ELR (cell line): ENCODE results near the gene WBP2NL.
A peak's percentile ranks its signal among the peaks of the same experiment; 100 is the strongest.

ENCODE experiments used
- DNase-seq: peaks from one replicate; pipeline ENCODE4 v3.0.0-alpha.2; 2015; ENCODE audit warnings: low read depth

WBP2NL gene

DNA sequence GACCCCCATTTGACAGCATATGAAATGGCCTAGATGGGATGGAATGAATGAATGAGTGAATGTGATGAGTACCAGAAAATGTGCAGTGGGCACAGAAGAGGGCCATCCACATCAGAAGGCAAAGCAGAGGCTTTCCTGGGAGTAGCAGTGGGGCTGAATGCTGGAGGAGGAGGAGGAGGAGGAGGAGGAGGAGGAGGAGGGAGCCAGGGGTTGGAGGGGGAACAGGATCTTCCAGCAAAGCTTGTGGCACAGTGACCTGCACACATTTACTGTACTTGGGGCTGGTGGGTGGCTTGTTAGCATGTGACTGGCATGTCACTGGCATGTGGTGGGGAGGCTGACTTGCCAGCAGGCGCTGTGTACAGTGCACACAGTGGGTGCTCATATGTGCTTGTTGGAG lies 19.9 kb upstream of the WBP2NL start:
- DNase-seq = no peak

DNA sequence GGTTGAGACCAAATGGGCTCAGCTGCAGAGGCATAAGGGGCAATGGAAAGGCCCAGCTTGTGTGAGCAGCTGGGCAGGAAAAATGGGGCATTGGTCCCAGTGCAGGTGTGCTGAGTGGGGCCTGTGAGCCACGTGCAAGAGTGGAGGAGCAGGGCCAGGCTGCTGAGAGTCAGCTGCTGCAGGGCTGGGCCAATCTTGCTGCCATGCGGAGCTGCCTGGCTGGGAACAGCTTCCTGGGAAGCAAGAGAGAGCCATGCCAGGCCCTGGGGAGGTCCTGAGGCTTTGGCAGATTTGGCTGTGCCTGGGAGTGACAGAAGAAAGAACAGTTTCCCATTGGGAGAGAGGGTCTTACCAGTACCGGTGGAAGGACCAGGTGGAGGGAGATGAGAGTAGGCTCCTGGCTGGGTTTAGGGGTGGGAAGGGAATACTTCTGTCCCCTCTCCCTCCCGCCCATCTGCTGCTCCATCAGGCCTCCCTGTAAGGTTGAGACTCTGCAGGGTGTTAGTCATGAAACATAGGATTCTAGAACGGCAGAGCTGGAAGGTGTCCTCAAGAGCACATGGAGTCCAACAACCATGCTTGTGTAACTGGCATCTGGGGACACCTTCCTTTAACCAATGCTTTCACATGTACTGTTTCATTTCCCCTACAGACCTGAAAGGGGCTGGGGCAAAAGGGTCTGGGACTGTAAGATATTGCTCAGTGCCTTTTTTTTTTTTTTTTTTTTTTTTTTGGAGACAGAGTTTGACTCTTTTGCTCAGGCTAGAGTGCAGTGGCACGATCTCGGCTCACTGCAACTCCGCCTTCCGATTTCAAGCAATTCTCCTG lies 19.0 kb upstream of the WBP2NL start:
- DNase-seq = no peak

DNA sequence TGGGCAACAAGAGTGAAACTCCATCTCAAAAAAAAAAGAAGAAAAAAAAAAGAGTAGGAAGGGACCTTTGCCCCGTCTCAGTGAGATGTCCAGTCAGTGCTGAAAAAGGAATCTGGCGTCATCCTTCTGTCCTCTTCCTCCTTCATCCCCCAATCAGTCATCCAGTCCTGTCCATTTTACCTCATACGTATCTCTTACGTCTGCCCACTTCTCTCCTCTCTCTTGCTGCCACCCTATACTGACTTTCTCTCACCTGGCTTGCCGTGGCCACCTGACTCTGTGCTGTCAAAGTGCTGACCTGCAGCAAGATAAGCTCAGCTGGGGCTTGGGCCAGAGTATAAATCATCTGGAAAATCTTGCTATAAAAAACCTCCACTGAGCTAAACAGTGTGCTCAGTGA lies 15.7 kb upstream of the WBP2NL start:
- DNase-seq = no peak

DNA sequence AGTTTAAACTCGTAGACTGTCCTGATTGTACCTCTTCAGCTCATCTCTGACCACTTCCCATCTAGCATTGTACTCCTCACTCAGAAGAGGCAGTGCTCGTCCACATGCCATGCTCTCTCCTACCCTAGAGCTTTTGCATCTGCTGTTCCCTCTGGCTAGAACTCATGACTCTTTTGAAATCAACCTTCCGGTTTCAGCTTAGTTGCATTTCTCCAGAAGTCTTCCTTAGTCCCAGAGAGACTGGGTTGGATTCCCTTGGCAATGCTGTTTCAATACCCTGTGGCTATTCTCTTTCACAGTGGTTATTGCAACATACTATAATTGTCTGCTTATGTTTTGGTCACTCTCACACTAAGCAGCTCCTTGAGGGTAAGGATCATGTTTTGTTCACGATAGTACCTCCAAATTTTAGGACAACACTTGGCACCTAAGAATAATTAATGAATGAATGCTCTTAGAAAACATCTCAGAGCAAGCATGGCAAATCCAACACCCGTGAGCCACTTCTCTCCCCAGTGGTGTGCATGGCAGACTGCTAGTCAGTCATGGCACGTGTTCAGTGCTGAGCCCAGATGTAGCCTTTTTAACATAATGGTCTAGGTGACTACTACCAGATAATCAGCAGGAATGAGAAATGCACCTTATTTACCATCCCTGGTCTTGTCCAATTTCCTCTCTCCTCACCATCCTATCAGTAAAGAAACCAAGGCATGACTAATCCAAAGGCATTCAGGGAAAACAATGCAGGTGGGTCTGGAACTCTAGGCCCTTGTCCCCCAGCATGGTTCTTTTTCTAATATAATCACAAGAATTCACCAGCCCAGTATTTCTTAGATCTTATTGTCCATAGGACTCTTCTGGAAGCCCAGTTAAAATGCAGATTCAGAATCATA lies 14.8 kb upstream of the WBP2NL start:
- DNase-seq = peak; percentile 37

DNA sequence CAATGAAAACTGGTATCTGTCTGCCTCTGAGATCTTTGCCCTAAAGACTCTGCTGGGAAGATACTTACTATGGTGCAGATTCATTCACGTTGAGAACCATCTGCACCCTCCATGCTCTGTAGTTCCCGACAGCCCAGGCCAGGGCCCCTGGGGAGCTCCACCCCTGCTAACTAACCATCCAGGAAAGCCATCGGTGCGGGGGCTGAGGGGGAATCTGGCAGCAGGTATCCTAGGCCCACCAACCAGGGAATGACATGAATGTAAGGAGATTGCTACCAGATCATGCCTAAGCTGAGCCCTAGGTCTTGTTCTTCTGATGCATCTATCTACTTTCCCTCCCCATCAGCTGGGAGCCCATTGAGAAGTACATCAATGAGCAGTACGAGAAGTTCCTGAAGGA lies 11.3 kb upstream of the WBP2NL start:
- no peak for DNase-seq

DNA sequence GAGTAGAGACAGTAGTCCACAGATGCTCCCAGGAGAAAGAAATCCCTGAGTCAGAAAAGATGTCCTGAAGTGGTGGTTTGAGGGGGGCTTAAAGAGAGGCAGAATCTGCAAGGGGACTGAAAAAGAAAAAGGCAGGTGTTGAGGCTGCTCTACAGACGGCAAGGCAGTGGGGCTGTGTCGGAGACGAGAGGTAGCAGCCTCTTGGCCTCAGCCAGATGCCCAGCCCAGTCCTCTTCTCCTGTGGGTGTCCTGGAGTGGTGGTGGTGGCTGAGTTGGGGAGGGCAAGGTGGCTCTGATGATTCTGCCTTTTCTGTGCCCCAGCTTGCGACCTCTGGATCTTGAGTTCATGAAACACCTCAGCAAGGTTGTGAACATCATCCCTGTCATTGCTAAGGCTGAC lies 9.3 kb upstream of the WBP2NL start:
- DNase-seq = no peak

DNA sequence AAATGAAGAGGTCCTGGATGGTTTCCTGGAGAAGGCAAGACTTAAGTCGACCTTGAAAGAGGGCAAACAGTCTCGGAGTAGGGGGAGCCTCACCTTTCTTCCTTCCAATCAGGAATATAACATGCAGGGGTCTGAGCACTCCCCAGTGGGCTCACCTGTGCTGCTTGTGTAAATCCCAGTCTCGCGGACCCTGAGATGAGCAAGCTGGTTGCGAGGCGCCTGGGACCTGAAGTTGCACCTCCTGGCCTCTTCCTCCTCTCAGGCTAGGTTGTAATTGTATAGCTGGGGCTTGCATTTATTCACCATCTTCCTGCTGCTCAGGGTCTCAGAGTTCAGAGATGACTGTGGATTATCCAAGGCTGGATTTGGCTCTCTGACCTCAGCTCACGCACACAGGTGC lies 7.5 kb upstream of the WBP2NL start:
- DNase-seq = no peak

DNA sequence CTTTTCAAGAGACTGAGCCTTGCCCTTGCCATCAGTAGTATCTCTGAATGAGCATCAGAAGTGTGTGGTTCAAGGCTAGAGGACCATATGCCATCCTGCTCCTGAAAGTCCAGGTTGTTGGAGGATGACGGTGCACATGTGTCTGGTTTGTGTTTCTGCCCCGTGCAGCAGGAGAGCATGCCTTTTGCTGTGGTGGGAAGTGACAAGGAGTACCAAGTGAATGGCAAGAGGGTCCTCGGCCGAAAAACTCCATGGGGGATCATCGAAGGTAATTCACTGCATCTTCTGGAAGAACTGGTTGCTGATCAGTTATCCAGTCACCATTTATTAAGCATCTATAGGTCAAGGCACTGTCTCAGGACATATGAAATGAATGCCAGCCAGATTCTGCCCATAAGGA lies 6.1 kb upstream of the WBP2NL start:
- DNase-seq = no peak

DNA sequence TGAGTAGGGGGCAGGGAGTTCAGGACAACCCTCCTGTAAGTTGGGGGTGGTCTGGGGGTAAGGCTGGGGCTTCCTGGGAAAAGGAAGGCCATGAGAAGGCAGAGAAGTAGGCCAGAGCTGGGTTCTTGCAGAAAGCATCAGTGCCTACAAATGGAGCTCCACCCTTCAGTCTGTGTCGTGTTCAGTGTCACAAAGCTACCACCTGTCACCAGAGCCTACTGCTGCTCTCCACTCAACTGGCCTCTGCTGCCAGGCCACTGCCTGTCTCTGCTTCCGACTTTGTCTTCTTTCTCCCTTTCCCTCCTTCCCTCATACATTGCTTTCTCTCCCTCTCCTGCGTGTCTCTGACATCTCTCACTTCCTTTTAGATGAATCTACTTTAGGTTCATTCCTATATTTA lies 3.4 kb upstream of the WBP2NL start:
- DNase-seq = no peak

DNA sequence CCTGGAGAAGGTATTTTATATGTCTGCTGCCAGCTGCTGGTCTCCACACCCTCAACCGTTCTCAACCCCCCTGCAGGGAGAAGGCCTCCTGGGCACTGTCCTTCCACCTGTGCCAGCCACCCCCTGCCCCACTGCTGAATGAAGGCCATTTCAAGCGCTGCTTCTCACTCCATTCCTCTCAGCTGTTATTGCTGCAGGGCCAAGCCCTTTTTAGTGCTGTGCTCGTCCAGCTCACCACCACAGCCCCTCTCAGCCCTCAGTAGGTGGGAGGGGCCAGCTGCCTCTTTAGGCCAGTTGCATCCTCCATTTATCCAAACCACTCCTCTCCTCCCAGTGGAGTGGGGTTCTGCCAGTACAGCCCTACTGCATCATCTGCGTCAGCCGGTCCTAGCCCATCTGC lies 1.8 kb upstream of the WBP2NL start:
- DNase-seq = no peak

DNA sequence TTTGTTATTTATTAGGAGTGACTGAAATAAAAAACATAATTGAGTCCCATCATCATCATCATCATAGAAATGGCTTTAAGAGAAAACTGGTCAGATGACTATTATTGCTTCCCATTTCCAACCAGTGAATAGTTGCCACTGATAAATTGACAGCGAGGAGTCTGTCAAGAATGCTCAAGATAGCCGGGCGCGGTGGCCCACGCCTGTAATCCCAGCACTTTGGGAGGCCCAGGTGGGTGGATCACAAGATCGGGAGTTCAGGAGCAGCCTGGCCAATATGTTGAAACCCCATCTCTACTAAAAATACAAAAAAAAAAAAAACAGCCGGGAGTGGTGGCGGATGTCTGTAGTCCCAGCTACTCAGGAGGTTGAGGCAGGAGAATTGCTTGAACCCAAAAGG lies 1.9 kb downstream of the WBP2NL start:
- DNase-seq = no peak

DNA sequence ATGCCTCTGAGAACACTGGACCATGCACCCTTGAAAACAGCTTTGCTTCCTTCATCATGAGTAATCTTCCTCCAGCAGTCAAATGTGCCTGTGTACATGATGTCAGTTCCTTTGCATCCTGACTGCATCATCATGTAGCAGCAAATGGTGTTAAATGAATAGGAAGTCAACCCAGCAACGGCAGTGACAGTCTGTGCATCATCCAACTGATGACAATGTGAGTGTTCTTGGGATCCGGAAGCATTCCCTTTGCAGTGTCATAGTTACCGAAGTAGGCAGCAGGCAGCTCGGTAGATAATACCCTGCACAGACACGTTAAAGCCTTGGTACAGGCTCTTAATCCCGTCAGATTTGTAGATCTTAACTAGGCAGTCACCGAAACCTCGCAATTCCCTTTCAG lies 2.5 kb downstream of the WBP2NL start:
- DNase-seq = peak; percentile 70

DNA sequence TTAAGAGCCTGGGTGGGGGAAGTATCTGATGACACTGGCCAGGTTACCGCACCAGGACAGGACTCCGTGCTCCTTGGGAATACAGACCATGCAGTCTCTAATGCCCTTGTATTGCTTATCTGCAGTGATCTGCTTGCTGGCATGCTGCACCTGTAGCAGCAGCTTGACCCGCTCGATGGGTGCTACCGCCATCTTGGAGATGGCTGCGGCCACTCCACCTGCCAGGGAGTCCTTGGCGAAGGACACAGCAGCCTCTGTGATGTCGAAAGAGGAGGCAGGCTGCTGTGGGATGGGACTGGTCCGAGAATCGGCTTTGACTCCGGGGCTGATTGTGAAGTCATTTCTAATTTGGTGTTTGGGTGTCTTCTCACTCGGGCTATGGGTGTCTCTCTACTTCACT lies 3.1 kb downstream of the WBP2NL start:
- DNase-seq = no peak

DNA sequence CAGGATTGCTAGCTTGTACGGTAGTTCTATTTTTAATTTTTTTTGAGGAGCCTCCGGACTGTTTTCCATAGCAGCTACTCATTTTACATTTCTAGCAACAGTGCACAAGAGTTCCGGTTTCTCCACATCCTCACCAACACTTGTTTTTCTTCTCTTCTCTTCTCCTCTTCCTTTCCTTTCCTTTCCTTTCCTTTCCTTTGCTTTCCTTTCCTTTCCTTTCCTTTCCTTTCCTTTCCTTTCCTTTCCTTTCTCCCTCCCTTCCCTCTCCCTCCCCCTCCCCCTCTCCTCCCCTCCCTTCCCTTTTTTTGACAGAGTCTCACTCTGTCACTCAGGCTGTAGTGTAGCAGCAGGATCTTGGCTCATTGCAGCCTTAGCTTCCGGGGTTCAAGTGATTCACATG lies 9.3 kb downstream of the WBP2NL start:
- DNase-seq = no peak

DNA sequence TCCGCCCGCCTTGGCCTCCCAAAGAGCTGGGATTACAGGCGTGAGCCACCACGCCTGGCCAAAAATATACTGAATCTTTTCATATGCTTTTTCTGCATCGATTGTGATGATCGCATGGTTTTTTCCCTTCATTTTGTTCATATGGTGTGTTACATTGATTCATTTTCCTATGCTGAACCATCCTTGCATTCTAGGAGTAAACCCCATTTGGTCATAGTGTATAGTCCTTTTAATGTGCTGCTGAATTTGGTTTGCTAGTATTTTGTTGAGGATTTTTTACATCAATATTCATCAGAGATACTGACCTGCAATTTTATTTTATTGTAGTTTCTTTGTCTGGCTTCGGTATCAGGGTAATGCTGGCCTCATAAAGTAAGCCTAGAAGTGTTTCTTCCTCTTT lies 12.2 kb downstream of the WBP2NL start:
- no peak for DNase-seq

DNA sequence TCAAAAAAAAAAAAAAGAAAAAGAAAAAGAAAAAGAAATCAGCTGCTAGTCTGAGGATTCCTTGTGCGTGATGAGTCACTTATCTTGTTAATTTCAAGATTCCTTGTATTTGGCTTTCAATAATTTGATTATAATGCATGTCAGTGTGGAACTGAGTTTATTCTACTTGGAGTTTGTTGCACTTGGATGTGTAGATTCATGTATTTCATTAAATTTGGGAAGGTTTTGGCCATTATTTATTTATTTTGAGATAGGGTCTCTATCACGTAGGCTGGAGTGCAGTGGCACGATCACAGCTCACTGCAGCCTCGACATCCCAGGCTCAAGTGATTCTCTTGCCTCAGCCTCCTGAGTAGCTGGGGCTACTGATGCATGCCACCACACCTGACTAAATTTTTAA lies 14.8 kb downstream of the WBP2NL start:
- no peak for DNase-seq

DNA sequence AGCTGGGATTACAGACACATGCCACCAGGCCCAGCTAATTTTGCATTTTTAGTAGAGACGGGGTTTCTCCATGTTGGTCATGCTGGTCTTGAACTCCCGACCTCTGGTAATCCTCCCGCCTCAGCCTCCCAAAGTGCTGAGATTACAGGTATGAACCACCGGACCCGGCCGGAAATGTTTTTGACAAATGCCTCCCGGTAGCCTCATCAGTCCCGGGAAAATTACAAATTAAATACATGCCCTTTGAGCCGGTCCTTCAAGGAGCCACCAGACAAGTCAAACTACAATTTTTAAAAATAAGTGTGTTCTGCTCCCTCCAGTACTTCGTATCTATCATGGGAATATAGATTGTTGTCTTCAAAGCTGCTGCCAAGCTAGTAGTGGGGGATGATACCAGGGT lies 17.5 kb downstream of the WBP2NL start:
- DNase-seq = no peak

DNA sequence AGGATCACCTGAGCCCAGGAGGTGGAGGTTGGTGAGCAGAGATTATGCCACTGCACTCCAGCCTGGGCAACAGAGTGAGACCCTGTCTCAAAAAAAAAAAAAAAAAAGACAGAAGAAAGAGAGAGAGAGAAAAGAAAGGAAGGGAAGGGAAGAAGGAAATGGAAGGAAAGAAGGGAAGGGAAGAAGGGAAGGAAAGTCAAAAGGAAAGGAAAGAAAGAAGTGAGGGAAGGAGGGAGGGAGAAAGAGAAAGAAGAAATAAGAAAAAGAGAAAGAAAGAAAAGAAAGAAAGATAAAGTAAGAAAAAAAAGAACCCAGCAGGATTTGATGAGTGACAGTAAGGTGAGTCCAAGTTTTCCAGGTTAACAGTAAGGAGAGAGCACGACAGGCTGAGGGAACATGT lies 19.6 kb downstream of the WBP2NL start:
- DNase-seq = no peak

DNA sequence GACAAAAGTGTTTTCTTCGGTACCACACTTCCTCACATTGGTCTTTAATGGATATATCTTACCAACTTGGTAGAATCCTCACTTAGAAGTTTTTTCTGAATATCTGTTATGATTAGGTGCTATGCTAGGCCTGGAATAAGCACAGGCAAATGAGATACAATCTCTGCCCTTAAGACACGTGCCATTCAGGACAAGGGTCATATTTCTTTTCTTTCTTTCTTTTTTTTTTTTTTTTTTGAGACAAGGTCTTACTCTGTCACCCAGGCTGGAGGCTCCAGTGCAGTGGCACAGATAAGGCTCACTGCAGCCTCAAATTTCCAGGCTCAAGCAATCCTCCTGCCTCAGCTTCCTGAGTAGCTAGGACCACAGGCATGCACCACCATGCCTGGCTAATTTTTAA lies 23.0 kb downstream of the WBP2NL start:
- DNase-seq = no peak

DNA sequence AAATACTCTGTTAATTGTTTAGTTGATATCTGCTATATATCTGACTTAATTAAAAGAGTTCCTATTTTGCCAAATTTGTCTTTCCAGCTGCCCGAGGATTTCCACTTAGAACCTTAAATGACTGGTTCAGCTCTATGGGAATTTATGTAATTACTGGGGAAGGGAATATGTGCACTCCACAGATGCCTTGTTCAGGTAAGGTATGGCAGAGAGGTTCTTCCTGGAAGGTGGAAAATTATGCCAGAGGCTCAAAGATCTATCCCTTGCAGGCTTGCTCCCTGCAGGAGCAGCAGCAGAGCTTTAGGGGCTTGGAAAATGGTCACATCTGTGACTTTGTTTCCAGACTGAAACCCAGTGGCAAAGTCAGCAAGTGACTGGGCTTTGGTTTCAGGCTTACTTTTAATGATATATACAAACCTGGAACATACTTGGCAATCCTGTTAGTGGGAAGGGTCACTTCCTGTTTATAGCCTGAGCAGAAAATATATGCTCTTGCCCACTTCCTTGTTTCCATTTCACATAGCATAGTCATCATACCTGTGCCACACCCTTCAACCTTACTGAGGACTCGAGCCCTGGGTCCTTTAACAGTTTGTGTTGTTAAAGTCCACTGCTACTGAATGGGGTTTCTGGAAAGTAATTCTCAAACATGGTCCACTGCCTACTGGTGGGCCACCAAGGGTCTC lies 23.7 kb downstream of the WBP2NL start:
- DNase-seq = peak; percentile 33

DNA sequence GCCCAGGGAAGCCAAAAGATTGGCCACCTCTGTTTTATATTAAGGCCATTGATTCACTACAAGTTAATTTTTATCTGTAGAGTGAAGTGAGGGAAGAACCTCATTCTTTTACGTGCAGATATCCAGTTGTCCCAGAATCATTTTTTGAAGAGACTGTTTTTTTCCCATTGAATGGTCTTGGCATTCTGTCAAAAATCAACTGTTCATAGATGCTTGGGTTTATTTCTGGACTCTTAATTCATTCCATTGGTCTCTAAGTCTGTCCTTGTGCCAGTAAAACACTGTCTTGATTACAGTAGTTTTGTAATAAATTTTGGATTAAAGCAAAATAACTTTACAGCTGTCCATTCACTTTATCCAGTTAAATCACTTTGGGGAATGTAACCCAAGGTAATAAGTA lies 26.8 kb downstream of the WBP2NL start:
- no peak for DNase-seq

DNA sequence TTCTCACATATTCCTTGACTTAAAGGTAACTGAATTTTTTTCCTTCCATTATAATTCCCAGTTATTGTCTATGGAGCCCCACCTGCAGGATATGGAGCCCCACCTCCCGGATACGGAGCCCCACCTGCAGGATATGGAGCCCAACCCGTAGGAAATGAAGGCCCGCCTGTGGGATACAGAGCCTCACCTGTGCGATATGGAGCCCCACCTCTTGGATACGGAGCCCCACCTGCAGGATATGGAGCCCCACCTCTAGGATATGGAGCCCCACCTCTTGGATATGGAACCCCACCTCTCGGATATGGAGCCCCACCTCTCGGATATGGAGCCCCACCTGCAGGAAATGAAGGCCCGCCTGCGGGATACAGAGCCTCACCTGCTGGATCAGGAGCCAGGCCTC lies 28.1 kb downstream of the WBP2NL start:
- no peak for DNase-seq
